D721Med (cell line): ENCODE measurements around the gene RAP1GAP.

Experiments used
- DNase-seq: peaks from one replicate; pipeline ENCODE4 v3.0.0; 2011; ENCODE audit warnings: low spot score; ENCODE audit not compliant: insufficient read length
- FAIRE-seq: peaks from 2 replicates; lab custom pipeline; 2011; peaks lifted over from hg19 to GRCh38; lab: Jason Lieb, UNC
- CTCF ChIP-seq: IDR thresholded peaks from 2 replicates; pipeline ENCODE4 v1.5.1; 2012; ENCODE audit warnings: mild to moderate bottlenecking, control low read depth; ENCODE audit not compliant: insufficient read depth; ENCODE audit errors: missing control alignments

The RAP1GAP gene

GRCh38 chr1:21586222-21586621 lies 82.9 kb downstream of the RAP1GAP start:
- FAIRE-seq = no peak
- TF ChIP-seq CTCF = no peak
- DNase-seq = peak; percentile 78

DNA sequence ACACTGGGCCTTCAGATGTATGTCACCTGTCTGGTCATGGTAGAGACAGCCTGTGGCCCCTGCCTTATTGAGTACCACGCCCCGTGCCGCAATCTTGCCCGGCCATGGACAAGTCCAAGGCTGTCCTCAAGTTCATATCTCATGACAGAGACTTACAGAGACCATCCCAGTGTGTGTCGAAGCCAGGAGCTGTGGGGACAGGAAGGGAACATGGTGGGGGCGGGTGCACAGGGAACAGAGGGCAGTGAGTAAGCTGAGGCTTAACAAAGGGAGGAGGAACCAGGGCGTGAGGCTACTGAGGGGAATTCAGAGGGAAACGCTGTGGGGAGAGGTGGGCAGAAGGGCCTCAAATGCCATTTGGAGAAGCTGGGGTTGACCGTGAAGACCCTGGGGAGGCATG lies 84.1 kb downstream of the RAP1GAP start:
- DNase-seq (no peak), FAIRE-seq (no peak)
- no peak for TF ChIP-seq CTCF

DNA sequence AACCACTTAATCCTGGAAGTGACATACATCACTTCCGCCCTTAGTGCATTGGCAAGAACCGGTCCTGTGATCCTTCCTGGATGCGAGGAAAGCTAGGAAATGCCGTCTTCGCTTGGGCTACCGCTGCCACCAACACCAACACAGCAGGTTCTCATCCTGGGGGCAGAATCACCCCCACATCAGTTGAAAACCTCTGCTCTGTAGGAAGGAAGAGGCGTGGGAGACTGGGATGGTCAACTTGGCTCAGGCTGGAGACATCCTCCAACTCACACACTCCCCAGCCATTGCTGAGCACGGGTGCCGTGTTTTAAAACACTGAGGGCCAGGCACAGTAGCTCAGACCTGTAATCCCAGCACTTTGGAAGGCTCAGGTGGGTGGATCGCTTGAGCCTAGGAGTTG lies 85.1 kb downstream of the RAP1GAP start:
- FAIRE-seq = no peak
- no peak for TF ChIP-seq CTCF
- DNase-seq = no peak

DNA sequence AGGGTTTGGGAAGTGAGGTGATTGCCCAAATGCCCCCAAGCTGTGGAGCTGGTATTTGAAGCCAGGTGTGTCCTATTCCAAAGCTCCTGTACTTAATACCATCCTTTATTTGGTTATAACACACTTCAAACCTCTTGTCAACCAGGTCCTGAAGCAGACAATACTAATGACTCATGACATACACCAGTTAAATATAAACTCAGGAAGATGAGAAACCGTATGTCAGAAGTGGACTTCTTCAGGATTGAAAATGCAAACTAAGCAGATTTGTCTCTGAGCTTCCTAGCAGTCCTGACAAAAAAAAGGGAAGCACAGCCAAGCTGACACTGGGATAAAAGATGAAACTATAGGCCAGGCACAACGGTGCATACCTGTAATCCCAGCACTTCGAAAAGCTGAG lies 89.4 kb downstream of the RAP1GAP start:
- FAIRE-seq = no peak
- DNase-seq = no peak
- no peak for TF ChIP-seq CTCF

- DNase-seq = no peak
- no peak for TF ChIP-seq CTCF
- no peak for FAIRE-seq
Observed at GRCh38 chr1:21577933-21578332, 91.2 kb downstream of the RAP1GAP start.

- no peak for DNase-seq
- no peak for TF ChIP-seq CTCF
- FAIRE-seq = no peak
Observed at GRCh38 chr1:21577324-21577723, 91.8 kb downstream of the RAP1GAP start.

- DNase-seq = no peak
- no peak for FAIRE-seq
- TF ChIP-seq CTCF = no peak
Observed at GRCh38 chr1:21576798-21577187, 92.4 kb downstream of the RAP1GAP start.
